HG03565 (cell line): ENCODE results near the gene TADA2B.

Experiments
- ATAC-seq: cut with Tn5 transposase; IDR thresholded peaks from one replicate; pipeline ENCODE4 v1.9.1; 2021; ENCODE audit warnings: mild to moderate bottlenecking, moderate library complexity; ENCODE audit not compliant: unreplicated experiment

The TADA2B gene, protein sequence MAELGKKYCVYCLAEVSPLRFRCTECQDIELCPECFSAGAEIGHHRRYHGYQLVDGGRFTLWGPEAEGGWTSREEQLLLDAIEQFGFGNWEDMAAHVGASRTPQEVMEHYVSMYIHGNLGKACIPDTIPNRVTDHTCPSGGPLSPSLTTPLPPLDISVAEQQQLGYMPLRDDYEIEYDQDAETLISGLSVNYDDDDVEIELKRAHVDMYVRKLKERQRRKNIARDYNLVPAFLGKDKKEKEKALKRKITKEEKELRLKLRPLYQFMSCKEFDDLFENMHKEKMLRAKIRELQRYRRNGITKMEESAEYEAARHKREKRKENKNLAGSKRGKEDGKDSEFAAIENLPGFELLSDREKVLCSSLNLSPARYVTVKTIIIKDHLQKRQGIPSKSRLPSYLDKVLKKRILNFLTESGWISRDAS

GRCh38 chr4:7043284-7044136, at the start of gene TADA2B:
TADA2B (plus strand) TSS chr4:7043372; CDS start chr4:7043580, 208 bp downstream.
- ATAC-seq = peak; percentile 18

GRCh38 chr4:6996481-6996880, 46.7 kb upstream of the TADA2B start:
- ATAC-seq = no peak

DNA sequence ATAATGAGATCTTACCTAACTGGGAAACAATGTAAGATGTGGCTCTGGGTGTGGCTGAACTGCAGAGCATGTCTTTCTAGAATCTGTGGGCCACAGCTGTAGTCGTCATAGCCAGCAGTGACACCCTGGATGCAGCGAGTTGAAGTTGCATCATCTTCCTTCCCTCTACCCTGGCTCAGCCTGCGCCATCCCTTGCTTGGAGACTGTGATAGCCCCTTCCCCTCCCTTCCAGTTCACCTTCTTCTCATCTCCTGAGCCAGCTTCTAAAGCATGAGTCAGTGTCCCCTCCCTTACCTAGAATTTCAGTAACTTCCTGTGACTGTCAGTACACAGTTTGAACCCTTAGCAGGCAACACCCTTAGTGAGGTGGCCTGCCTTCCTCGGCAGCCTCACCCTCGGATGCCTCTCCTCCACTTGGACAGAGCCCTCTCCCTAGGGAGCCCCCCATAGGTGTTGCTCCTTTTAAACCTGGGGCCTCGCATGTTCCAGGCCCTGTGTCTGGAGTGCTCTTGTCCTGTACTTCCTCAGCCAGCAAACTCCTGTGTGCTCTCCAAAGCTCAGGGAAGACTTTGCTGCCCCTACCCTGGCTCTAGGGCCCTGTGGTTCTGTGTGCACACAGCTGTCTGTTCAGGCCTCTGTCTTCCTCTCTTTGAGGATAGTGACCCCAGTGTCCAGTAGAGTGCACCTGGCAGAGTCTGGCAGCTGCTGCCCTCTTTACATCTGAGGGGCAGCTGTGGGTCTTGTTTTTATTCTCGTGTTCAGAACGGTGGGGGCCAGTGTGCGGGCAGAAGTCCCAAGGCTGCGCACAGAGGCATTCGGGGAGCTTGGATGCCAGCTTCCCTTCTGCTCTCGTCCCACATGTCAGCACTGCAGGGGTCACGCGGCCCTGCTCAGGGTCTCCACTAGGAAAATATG, 43.7 kb upstream of the TADA2B start:
- ATAC-seq = no peak

DNA sequence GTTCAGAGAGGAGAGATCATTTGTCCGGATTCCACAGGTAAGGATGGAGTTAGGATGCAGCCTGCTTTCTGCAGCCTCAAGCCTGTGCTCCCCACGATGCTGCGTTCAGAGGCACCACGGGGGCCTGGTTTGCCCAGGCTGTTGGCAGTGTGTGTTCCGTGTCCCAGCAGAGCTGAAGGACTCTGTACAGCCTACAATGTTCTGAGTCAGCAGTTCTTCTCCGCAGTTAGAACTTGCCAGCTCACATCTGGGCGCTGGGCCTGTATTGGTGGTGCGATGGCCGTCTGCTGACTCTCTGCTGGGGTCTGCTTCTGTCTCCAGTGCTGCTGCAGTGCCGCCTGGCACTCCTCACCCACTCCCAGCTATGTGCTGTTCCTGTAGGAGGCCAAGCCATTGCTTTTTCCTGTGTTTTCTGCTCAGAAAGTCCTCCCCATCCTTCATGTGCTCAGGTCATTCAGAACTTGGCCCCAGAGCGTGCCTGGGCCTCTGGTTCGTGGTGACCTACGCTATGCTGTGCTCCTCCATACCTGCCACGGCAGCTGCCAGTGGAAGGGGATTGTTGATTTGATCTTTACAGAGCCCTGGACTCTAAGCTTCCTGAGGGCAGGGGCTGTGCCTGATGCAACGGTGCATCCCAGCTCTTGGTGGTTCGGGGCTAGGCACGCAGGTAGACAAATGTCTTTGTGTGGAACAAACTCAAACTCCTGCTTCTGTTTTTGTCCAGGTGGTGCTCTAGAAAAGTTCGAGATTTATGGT, 42.6 kb upstream of the TADA2B start:
- ATAC-seq = no peak

DNA sequence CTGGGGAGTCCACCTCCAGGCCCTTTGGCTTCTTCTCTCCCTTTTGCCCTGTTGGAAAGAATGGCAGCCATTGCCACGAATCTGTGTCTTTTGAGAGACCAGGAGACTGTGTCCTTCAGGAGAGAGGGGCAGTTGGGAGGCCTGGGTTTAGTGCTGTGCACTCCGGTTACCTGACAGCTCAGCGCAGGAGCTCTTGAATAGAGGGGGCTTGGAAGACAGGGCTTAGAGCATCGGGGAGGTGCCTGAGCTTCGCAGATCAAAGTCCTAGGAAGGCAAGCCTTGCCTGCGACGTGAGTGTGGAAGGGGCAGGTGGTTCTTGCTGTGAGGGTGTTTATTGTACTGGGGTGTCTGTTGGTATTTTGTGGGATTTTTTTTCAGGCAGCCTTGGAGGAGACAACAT, 41.9 kb upstream of the TADA2B start:
- ATAC-seq = no peak

GRCh38 chr4:7002336-7002735, 40.8 kb upstream of the TADA2B start:
- ATAC-seq = no peak

GRCh38 chr4:7003176-7003878, 39.8 kb upstream of the TADA2B start:
- no peak for ATAC-seq

DNA sequence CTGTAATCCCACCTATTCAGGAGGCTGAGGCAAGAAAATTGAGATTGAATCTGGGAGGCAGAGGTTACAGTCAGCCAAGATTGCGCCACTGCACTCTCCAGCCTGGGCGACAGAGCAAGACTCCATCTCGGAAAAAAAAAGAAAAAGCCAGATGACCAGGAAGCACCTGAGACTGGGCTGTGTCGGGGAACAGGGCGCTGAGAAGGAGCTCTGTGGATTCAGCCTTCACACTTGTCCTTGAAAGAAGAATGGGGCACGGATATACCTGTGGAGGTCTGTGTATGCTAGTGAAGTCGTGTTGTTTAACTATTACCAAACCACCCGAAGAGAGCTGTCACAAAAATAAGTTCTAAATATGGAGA, 39.3 kb upstream of the TADA2B start:
- no peak for ATAC-seq

GRCh38 chr4:7004331-7004730, 38.8 kb upstream of the TADA2B start:
- no peak for ATAC-seq

GRCh38 chr4:7005571-7005970, 37.6 kb upstream of the TADA2B start:
- ATAC-seq = no peak

- no peak for ATAC-seq
Measured at GRCh38 chr4:7006411-7006810, 36.8 kb upstream of the TADA2B start.

- ATAC-seq = no peak
Measured at GRCh38 chr4:7007142-7007907, 35.8 kb upstream of the TADA2B start.

- no peak for ATAC-seq
Measured at GRCh38 chr4:7007944-7008343, 35.2 kb upstream of the TADA2B start.

DNA sequence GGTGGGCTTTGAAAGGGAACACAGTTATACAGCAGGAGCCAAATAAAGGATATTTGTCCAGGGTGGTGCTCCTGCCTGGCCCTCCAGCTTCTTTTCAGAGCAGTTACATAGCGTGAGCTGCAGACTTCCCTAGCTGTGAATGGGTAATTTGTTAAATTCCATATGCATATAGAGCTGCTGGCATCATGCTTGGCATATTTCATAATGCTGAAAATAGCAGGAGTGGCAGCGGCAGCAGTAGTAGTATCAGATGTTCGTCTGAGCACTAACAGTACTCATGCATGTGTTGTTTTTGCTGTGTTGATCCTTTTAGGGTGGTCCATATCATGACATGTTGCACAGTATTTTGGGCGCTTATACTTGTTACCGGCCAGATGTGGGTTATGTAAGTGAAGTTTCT, 33.6 kb upstream of the TADA2B start:
- ATAC-seq = no peak

- ATAC-seq = no peak
Measured at GRCh38 chr4:7013175-7013574, 30.0 kb upstream of the TADA2B start.

- ATAC-seq = no peak
Measured at GRCh38 chr4:7014815-7015214, 28.4 kb upstream of the TADA2B start.

DNA sequence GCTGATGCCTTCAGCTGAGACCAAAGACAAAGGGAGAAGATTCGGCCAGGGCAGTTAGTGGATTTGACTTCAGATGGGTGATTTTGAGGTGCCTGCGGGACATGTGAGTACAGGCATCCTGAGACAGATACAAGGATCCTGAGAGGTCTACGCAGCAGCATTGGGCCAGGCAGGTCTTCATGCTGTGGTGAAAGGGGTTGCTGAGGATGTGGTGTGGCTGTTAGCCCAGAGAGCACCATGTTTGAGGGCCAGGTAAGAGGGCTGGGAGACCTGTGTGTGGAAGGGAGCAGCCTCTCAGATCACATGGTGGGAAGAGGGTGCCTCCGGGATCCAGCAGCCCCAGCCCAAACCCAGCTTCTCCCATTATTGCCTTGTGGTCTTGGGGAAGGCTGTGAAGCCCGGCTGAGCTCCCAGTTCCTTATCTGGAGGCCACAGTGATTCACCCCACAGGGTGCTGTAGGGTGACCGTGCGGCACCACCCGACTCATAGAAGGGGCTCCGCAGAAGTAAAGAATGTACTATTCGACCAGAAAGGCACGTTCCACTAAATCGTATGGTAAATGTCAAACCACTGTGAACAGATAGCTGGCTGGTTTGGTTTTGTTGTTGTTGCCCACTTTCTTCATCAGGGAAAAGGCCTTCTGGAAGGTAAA, 27.7 kb upstream of the TADA2B start:
- ATAC-seq = no peak

GRCh38 chr4:7016086-7016485, 27.1 kb upstream of the TADA2B start:
- no peak for ATAC-seq
